Measurements from ENCODE around the gene SAMD4B. TPM values are rescaled to one million over a fixed set of nuclear protein-coding genes. Genes with fewer than 3 reads are reported as not detected.

Gene SAMD4B
- total and polyA plus RNA-seq, 9 of the 15 experiments (the other 6 are each of a cell fraction or from before 2014, with no cell fraction given): 3.4 to 90.5 (median 38.0) TPM

GRCh38 chr19:39410017-39410830 is 68.0 kb downstream of the SAMD4B start (continued):
- TF ChIP-seq MITF (IDR thresholded peaks at IDR 0.05) (no peak), POLR2AphosphoS5 (IDR thresholded peaks at IDR 0.05; ENCODE audit: control insufficient read depth, insufficient read depth, low read depth, low read length) (no peak; the same call in 1 of the 2 replicates), ETV5 (CRISPR knock-in tag; IDR thresholded peaks at IDR 0.05; ENCODE audit: low read depth) (no peak), CTBP1 (IDR thresholded peaks at IDR 0.05; ENCODE audit: borderline replicate concordance) (peak; percentile 26; the same call in 1 of the 2 replicates), PML (IDR thresholded peaks at IDR 0.05; ENCODE audit: low read length) (no peak; the same call in 1 of the 2 replicates), GABPA (tag; conservative IDR thresholded peaks at IDR 0.05; ENCODE audit: low read depth) (peak; percentile 8; the same call in 1 of the 2 replicates), MTA2 (IDR thresholded peaks at IDR 0.05; ENCODE audit: low read depth) (peak; percentile 64), POLR2A (conservative IDR thresholded peaks at IDR 0.05) (peak; percentile 82), E2F6 (IDR thresholded peaks at IDR 0.05; ENCODE audit: borderline replicate concordance in 1 of 2, extremely low read depth in 1 of 2, insufficient read depth in 1 of 2, insufficient read length in 1 of 2, low read depth in 1 of 2, low read length in 1 of 2, poor library complexity in 1 of 2, severe bottlenecking in 1 of 2) (peak; percentile 45 to 75), ZNF134 (CRISPR knock-in tag; conservative IDR thresholded peaks at IDR 0.05) (no peak), ZNF41 (CRISPR knock-in tag; conservative IDR thresholded peaks at IDR 0.05) (no peak), ZBTB8A (IDR thresholded peaks at IDR 0.05; ENCODE audit: partially characterized antibody) (no peak), JUND (IDR thresholded peaks at IDR 0.05; ENCODE audit: borderline replicate concordance, low read depth, low read length) (no peak), JUND (tag; IDR thresholded peaks at IDR 0.05; ENCODE audit: borderline replicate concordance, low read depth, low read length) (no peak; the same call in 2 of the 3 replicates), ZBTB2 (IDR thresholded peaks at IDR 0.05) (peak; percentile 79), PTRF (tag; IDR thresholded peaks at IDR 0.05) (no peak), ZNF778 (CRISPR knock-in tag; IDR thresholded peaks at IDR 0.05) (no peak), TEAD4 (IDR thresholded peaks at IDR 0.05; ENCODE audit: low read length) (no peak), TEAD4 (CRISPR knock-in tag; IDR thresholded peaks at IDR 0.05; ENCODE audit: borderline replicate concordance) (no peak), MAZ (CRISPR knock-in tag; conservative IDR thresholded peaks at IDR 0.05 in 1 of 2, IDR thresholded peaks at IDR 0.05 in 1 of 2) (peak; percentile 14 to 62; a peak in 3 of 4 replicates), ZNF583 (CRISPR knock-in tag; IDR thresholded peaks at IDR 0.05) (no peak)
- TF ChIP-seq, protein P1, sequence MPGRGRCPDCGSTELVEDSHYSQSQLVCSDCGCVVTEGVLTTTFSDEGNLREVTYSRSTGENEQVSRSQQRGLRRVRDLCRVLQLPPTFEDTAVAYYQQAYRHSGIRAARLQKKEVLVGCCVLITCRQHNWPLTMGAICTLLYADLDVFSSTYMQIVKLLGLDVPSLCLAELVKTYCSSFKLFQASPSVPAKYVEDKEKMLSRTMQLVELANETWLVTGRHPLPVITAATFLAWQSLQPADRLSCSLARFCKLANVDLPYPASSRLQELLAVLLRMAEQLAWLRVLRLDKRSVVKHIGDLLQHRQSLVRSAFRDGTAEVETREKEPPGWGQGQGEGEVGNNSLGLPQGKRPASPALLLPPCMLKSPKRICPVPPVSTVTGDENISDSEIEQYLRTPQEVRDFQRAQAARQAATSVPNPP (IDR thresholded peaks at IDR 0.05; ENCODE audit: borderline replicate concordance, insufficient read depth, insufficient read length): no peak
- TF ChIP-seq, protein P2, sequence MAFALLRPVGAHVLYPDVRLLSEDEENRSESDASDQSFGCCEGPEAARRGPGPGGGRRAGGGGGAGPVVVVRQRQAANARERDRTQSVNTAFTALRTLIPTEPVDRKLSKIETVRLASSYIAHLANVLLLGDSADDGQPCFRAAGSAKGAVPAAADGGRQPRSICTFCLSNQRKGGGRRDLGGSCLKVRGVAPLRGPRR (CRISPR knock-in tag; IDR thresholded peaks at IDR 0.05): no peak

All from K562 (cell line).